ENCODE data around the gene RINL.
"Not testable (repeated sequence)": the region's sequence is repeated elsewhere in the genome, so short reads cannot be mapped to it uniquely, and the experiment has no call there.

Gene RINL

DNA sequence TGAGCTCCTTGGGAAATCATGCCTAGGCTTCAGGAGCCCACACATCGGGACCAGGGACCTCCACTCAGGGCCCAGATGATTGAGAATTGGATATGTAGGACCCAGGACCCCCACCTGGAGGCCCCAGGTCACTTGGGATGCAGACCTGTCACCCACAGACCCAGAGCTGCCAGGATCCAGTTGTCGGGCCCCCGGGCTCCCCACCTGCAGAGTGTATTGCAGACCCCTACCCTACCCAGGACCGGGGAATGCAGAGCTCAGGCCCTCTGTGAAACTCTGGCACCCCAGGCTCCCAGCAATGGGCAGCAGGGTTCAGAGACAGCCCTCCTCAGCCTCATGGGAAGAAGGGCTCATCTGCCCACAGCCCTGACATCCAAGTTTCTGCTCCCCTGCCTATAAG, 27.5 kb upstream of the RINL start:
- no peak overlapping the region for H3K27ac ChIP-seq
- no peak for DNase-seq (ENCODE audit: low read depth, low spot score)

- H3K27ac ChIP-seq, result no peak overlapping the region
- no peak for DNase-seq (ENCODE audit: low read depth, low spot score)
Observed at GRCh38 chr19:38904581-38905539, 26.8 kb upstream of the RINL start.

DNA sequence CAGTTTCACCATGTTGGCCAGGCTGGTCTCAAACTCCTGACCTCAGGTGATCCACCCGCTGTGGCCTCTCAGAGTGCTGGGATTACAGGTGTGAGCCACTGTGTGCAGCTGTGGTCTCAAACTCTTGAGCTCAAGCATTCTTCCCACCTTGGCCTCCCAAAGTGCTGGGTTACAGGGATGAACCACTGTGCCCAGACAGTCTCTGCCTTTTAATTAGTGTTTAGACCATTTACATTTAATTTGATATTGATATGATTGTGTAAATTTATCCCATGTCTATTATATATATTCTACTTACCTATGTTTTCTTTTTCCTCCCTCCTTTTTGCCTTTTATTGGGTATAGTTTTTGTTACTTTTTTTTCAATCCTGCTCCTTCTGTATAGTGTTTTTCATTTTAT, 23.6 kb upstream of the RINL start:
- DNase-seq (ENCODE audit: low read depth, low spot score), result no peak

DNA sequence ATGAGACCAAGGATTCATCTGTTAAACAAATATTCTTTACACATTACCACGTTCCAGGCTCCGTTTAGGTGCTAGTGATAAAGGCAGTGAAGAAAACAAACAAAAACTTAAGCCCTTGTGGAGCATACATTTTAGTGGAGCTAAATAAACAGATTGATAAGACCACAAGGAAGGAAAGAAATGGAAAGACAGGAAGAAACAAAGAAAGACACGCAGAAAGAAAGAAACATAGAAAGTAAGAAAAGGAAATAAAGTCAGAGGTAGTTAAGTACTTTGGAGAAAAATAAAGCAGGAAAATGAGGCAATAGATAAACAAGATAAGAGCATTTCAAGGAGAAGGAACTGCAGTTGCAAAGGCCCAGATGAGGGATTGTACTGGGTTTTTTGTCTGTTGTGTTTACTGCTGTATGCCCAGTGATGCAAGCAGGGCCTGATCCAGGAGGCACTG, 22.7 kb upstream of the RINL start:
- no peak for DNase-seq (ENCODE audit: low read depth, low spot score)
- H3K27ac ChIP-seq, result peak overlapping the region; percentile 60

More for the DNA sequence above, 23.6 kb upstream of the RINL start:
- H3K27ac ChIP-seq, result no peak overlapping the region

- no peak for DNase-seq (ENCODE audit: low read depth, low spot score)
- peak overlapping the region; percentile 60 for H3K27ac ChIP-seq
Observed at GRCh38 chr19:38900202-38900629, 22.1 kb upstream of the RINL start.

DNA sequence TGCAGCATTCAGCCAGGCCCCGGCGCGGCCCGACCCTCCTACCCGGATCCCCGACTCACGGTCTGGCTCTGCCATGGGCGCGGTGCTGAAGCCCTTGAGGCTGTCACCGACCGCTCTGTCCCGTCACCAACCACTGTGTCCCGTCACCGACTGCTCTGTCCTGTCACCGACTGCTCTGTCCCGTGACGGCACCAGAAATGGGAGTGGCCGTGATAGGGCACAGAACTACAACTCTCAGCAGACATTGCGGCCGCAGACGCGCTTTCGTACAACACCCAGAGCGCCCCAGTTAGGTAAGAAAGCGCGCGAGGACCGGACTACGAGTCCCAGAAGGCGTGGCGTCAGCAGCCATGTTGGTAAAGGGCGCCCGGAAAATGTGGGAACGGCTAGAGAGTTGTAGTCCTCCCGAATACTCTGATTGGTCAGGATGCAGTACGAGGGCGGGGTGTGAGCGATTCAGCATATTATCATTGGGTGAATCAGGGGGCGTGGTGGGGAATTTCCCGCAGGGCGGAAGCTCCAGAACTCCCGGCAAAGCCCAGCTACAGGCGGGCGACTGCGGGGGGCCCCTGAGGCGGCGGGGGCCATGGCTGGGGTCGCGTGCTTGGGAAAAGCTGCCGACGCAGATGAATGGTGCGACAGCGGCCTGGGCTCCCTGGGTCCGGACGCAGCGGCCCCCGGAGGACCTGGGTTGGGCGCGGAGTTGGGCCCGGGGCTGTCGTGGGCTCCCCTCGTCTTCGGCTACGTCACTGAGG, 21.5 kb upstream of the RINL start, which contains the start of the genes NFKBIB and SIRT2:
Gene NFKBIB (plus strand): TSS at position 523 of the 755 bp plus-strand sequence. CDS start 64 bp downstream, at position 587.
Gene SIRT2 (minus strand): TSS at position 172 of the 755 bp plus-strand sequence. CDS start 97 bp downstream, at position 75.
- DNase-seq (ENCODE audit: low read depth, low spot score), result peak; percentile 97
- peak within 1 kb of the TSS; percentile 60 for H3K27ac ChIP-seq

DNA sequence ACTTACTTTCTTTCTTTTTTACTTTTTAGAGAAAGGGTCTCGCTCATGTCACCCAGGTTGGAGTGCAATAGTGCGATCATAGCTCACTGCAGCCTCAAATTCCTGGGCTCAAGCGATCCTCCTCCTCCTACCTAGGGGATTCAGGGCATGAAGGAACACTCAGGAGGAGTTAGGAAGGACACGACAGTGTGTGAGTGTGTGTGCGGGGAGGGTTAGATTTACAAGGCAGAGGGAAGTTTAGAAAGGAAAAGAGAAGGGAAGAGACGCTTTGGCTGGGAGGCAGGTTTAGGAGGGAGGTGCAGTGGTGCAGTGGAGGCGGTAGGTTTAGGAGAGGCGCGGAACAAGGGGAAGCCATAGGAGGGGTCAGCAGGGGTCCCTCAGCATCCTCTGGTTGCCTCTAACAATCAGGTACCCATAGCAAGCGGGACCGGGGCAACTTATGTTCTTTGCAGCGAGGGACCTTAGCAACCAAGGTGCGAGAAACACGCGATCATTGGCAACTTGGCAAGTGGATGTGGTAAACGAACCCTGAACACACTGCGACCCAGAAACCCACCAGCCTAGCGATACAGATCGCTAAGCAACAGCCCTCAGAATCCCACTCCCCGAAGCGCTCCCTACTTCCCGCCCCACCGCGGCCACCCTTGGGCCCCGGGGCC, 20.8 kb upstream of the RINL start:
- peak overlapping the region; percentile 60 for H3K27ac ChIP-seq
- no peak for DNase-seq (ENCODE audit: low read depth, low spot score)

GRCh38 chr19:38894968-38895367, 16.9 kb upstream of the RINL start:
- no peak overlapping the region for H3K27ac ChIP-seq
- DNase-seq (ENCODE audit: low read depth, low spot score), result no peak

DNA sequence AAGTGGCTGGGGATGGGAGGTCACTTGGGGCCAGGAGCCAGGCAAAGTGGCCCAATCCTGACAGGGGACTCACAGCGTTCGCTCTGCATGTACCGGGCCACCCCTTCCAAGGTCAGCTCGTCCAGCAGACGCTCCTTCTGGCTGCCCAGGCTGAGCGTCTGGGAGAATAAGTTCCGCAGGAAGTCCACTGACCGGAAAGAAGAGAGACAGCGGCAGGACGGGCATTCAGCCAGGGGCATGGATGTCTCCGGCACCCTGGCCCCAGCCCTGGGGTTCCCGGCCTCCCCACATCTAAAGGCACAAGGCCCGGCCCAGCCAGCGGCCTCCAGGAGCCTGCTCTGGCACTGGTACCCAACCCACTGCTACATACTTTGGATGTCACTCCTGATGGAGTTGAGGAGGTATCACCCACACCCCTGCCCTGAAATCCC, 15.3 kb upstream of the RINL start:
- DNase-seq (ENCODE audit: low read depth, low spot score), result no peak
- H3K27ac ChIP-seq, result no peak overlapping the region

DNA sequence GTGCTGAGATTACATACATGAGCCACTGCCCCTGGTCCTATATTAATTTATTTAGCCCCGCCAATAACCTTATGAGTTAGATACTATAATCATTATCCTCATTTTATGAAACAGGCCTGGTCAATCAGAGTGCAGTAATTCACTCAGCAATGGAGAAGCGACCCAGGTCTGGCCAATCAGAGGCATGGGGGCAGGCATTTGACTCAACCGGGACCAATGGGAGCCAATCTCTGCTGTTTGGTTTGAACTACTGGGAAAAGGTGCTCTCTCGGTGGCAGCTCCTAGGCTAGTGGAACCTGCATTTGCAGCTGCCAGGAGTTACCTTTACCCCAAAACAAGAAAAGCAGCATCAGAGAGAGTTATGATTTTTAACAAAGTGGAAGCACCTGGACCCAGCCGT, 14.8 kb upstream of the RINL start:
- H3K27ac ChIP-seq, result no peak overlapping the region
- DNase-seq (ENCODE audit: low read depth, low spot score), result no peak

GRCh38 chr19:38891771-38892170, 13.7 kb upstream of the RINL start:
- no peak for DNase-seq (ENCODE audit: low read depth, low spot score)
- no peak overlapping the region for H3K27ac ChIP-seq

DNA sequence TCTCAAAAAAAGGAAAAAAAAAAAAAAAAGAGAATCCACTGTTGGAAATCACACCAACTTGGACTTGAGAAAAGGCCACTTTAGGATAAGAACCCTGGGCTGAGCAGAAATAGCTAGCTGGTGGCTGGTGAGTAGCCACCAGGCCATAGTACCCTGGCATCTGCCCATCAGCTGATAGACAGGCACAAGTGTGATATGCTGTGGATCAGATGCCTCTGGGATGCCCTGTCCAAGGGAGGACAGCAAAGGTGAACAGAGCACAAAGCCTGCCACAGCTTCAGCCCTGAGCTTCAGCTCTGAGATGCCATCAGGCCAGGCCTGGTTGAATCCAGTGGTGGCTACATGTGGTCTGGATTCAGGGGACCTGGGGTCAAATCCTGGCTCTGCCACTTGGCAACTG, 12.6 kb upstream of the RINL start:
- no peak for DNase-seq (ENCODE audit: low read depth, low spot score)
- no peak overlapping the region for H3K27ac ChIP-seq

- no peak for DNase-seq (ENCODE audit: low read depth, low spot score)
- no peak overlapping the region for H3K27ac ChIP-seq
Observed at GRCh38 chr19:38889803-38890202, 11.7 kb upstream of the RINL start.

GRCh38 chr19:38888876-38889275, 10.8 kb upstream of the RINL start:
- no peak for DNase-seq (ENCODE audit: low read depth, low spot score)
- no peak overlapping the region for H3K27ac ChIP-seq

- not testable (repeated sequence) for H3K27ac ChIP-seq; DNase-seq (ENCODE audit: low read depth, low spot score)
Observed at GRCh38 chr19:38884691-38885090, 6.6 kb upstream of the RINL start.

- H3K27ac ChIP-seq, result no peak overlapping the region
- DNase-seq (ENCODE audit: low read depth, low spot score), result no peak
Observed at GRCh38 chr19:38883286-38883685, 5.2 kb upstream of the RINL start.

DNA sequence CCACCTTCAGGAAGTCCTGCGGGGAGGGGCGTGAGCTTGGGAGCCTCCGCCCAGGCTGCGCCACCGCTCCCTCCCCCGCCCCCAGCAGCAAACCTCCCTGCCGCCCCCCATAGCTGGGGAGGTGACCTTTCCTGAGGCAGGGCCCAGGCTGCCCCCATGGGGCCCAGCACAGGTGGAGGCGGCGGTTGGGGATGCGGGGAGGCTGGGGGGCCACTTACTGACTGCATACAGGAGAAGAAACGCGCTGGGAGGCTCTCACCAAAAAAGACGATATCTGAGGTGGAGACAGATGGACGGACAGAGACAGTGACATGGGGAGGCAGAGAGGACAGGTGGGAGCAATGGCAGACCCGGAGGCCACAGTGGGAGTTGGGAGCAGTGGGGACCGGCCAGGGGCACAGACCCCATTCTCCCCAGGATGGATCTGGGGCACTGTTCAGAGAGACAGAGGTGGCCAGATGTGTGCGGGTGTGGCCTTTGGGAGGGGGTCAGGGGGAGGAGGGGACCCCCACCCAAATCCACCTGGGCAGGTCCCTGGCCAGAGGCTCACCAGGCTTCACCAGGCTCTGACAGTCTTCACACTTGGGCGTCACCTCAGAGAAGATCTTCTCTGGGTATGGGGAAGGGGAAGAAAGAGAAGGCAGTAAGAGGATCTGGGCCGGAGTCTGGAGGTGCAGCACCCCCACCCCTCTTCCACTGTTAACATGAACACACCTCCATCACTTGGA, 3.0 kb upstream of the RINL start:
- DNase-seq (ENCODE audit: low read depth, low spot score), result no peak
- H3K27ac ChIP-seq, result no peak overlapping the region

DNA sequence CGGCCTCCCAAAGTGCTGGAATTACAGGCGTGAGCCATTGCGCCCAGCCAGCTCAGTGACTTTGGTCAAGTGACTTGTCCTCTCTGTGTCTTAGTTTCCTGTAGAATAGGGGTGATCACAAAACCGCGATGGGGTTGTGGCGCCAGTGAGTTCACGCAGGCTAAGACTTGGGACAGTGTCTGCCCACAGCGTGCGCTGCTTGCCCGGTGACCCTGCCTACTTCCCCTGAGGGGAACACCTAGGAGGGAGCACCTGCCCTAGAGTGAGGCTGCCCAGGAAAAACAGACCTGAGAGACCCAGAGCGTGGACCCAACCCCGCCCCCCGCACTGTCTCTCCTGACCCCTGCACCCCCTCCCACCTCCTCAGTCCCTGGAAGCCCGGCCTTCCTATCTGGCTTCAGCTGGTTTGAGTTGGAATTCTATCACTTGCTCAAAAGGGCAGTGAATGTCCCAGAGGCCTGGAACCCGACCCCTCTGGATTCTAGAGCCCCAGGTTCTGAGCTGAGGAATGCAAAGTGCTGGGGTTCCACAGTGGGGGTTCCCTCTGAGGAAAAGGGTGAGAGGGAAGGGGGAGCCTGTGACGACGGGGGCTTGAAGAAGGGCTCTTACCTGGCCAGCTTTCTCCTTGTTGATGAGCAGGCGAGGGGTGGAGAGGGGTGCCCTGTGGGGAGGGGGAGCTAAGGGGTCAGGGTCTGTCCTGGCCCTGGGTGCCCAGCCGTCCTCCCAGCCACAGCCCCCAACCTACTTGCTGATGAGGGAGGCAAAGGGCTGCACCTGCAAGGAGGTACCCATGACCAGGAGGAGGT, 2.2 kb upstream of the RINL start:
- DNase-seq (ENCODE audit: low read depth, low spot score), result no peak
- no peak overlapping the region for H3K27ac ChIP-seq

DNA sequence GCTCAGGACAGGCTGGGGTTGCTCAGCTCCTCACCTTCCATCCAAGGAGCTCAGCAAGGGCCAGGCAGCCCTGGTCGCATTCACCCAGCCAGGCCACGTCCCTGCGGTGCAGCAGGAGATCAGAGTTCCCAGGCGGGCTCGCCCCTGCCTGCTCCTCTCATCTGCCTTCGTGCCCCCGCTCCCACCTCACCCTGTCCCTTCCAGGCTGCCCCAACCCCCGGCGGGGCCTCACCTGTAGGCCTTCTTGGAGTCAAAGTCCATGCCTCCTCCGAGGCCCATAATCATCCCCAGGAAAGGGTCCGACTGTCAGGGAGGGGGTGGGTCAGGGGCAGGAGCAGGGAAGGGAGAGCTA, 1.3 kb upstream of the RINL start:
- no peak overlapping the region for H3K27ac ChIP-seq
- DNase-seq (ENCODE audit: low read depth, low spot score), result no peak

Measured in epithelial cell of prostate (primary cell).